Thoracic aorta (tissue), 2 donors: ENCODE data around the gene CXCL9. TPM values are rescaled to one million over a fixed set of nuclear protein-coding genes. Genes with fewer than 3 reads are reported as not detected.

Source experiments
- ATAC-seq: fragments of 150-250 bp; one replicate; pipeline ENCODE4 v1.8.0; 2017; ENCODE audit warnings: low read depth; ENCODE audit not compliant: insufficient number of reproducible peaks, low FRiP score
- DNase-seq: peaks from one replicate; pipeline ENCODE4 v3.0.0-alpha.2; 2020; ENCODE audit warnings: low spot score
- H3K27ac ChIP-seq, 2 donors: fragments of 200-600 bp; sonication (generic); 1 replicate in 1 of 2; 2 replicates in 1 of 2; pipeline ENCODE4 v1.5.1; 2016; ENCODE audit warnings: mild to moderate bottlenecking in 2 of 2, moderate library complexity in 2 of 2
- H3K27me3 ChIP-seq: fragments of 200-600 bp; sonication (generic); replicated peaks from 2 replicates; pipeline ENCODE4 v1.6.0; 2016; ENCODE audit warnings: mild to moderate bottlenecking; ENCODE audit not compliant: insufficient read depth
- H3K36me3 ChIP-seq: fragments of 200-600 bp; sonication (generic); one replicate; pipeline ENCODE4 v1.5.1; 2016
- H3K4me1 ChIP-seq, 2 donors: fragments of 200-600 bp; sonication (generic); 1 replicate in 1 of 2; 2 replicates in 1 of 2; pipeline versions ENCODE4 v1.5.1 to v1.6.0; 2016; ENCODE audit warnings: low read depth in 2 of 2, mild to moderate bottlenecking in 1 of 2; ENCODE audit not compliant: control insufficient read depth in 1 of 2
- H3K4me3 ChIP-seq: fragments of 200-600 bp; sonication (generic); 2 replicates; pipeline ENCODE4 v1.5.1; 2016; ENCODE audit warnings: mild to moderate bottlenecking
- H3K9me3 ChIP-seq: fragments of 200-600 bp; sonication (generic); 2 replicates; pipeline ENCODE4 v1.5.1; 2016
- total RNA-seq, 2 donors: library from RNA; depleted of rRNA; stranded (reverse); fragments of >200 nt; gene quantifications; one replicate each; pipeline versions ENCODE4 v1.1.0 to v1.2.3, GENCODE V29; 2016
- TF ChIP-seq, protein P1 (sequence below): fragments of 200-600 bp; sonication (generic); IDR thresholded peaks from one replicate; pipeline ENCODE4 v1.5.1; 2019; ENCODE audit warnings: antibody characterized with exemption

Gene CXCL9
- total RNA-seq, 2 donors from 2014 or later: 0.63 to 1.2 TPM

- no peaks in the 10 kb centered on the region for H3K36me3 ChIP-seq
- no peak overlapping the region for H3K27ac ChIP-seq
- peak overlapping the region; percentile 32 for H3K4me3 ChIP-seq
- TF ChIP-seq, protein P1, sequence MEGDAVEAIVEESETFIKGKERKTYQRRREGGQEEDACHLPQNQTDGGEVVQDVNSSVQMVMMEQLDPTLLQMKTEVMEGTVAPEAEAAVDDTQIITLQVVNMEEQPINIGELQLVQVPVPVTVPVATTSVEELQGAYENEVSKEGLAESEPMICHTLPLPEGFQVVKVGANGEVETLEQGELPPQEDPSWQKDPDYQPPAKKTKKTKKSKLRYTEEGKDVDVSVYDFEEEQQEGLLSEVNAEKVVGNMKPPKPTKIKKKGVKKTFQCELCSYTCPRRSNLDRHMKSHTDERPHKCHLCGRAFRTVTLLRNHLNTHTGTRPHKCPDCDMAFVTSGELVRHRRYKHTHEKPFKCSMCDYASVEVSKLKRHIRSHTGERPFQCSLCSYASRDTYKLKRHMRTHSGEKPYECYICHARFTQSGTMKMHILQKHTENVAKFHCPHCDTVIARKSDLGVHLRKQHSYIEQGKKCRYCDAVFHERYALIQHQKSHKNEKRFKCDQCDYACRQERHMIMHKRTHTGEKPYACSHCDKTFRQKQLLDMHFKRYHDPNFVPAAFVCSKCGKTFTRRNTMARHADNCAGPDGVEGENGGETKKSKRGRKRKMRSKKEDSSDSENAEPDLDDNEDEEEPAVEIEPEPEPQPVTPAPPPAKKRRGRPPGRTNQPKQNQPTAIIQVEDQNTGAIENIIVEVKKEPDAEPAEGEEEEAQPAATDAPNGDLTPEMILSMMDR: no peak
- ATAC-seq (no peak), DNase-seq (no peak)
- H3K4me1 ChIP-seq: no peaks in the 10 kb centered on the region
- H3K9me3 ChIP-seq: no peaks in the 10 kb centered on the region
- no peaks in the 10 kb centered on the region for H3K27me3 ChIP-seq
Observed at GRCh38 chr4:76028350-76028765, 21.0 kb upstream of the CXCL9 start.

GRCh38 chr4:76024065-76024464 is 16.8 kb upstream of the CXCL9 start:
- Histone ChIP-seq H3K4me1 (no peaks in the 10 kb centered on the region), H3K27ac (no peak overlapping the region), H3K36me3 (no peaks in the 10 kb centered on the region), H3K4me3 (no peak overlapping the region), H3K9me3 (no peaks in the 10 kb centered on the region), H3K27me3 (no peaks in the 10 kb centered on the region)
- DNase-seq (no peak), ATAC-seq (no peak)
- TF ChIP-seq, protein P1: no peak

DNA sequence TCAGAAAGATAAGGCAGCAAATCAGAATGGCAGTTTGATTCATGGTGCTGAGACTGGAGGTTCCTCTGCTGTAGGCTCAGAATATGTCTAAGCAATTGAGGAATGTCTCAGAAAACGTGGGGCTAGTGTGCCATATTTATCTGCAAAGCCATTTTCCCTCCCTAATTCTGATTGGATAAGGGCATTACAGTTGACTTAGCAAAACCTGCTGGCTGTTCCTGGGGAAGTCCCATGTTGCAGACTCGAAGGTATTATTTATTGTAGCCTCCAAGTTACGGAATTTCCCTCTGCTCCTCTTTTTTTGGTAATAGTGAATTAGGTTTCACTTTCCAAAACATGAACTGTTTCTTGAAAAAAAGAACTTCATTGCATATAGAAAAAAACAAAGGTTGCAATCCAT is 16.1 kb upstream of the CXCL9 start, which contains the start of gene CXCL10:
CXCL10 (minus strand) TSS at position 109 of the 400 bp plus-strand sequence; CDS start at position 43, 66 bp downstream.
- no peak within 1 kb of the TSS for H3K27ac ChIP-seq
- H3K4me3 ChIP-seq: no peak within 1 kb of the TSS
- ATAC-seq: no peak

GRCh38 chr4:76022677-76023076 is 15.4 kb upstream of the CXCL9 start:
- no peak for ATAC-seq
- TF ChIP-seq, protein P1: no peak
- Histone ChIP-seq H3K9me3 (no peaks in the 10 kb centered on the region), H3K27me3 (no peaks in the 10 kb centered on the region), H3K27ac (no peak overlapping the region), H3K4me1 (no peaks in the 10 kb centered on the region), H3K4me3 (no peak overlapping the region), H3K36me3 (no peaks in the 10 kb centered on the region)
- no peak for DNase-seq

More for the DNA sequence above, 16.1 kb upstream of the CXCL9 start, which contains the start of gene CXCL10:
- H3K4me1 ChIP-seq: no peaks in the 10 kb centered on the region
- no peaks in the 10 kb centered on the region for H3K36me3 ChIP-seq
- H3K9me3 ChIP-seq: no peaks in the 10 kb centered on the region
- DNase-seq: no peak
- H3K27me3 ChIP-seq: no peaks in the 10 kb centered on the region
- TF ChIP-seq, protein P1: no peak

GRCh38 chr4:76022031-76022430 is 14.7 kb upstream of the CXCL9 start:
- Histone ChIP-seq H3K27me3 (no peaks in the 10 kb centered on the region), H3K4me3 (no peak overlapping the region), H3K9me3 (no peaks in the 10 kb centered on the region), H3K36me3 (no peaks in the 10 kb centered on the region), H3K27ac (no peak overlapping the region), H3K4me1 (no peaks in the 10 kb centered on the region)
- TF ChIP-seq, protein P1: no peak
- no peak for DNase-seq
- ATAC-seq: no peak
